ENCODE data around the gene CASR.

The CASR gene

DNA sequence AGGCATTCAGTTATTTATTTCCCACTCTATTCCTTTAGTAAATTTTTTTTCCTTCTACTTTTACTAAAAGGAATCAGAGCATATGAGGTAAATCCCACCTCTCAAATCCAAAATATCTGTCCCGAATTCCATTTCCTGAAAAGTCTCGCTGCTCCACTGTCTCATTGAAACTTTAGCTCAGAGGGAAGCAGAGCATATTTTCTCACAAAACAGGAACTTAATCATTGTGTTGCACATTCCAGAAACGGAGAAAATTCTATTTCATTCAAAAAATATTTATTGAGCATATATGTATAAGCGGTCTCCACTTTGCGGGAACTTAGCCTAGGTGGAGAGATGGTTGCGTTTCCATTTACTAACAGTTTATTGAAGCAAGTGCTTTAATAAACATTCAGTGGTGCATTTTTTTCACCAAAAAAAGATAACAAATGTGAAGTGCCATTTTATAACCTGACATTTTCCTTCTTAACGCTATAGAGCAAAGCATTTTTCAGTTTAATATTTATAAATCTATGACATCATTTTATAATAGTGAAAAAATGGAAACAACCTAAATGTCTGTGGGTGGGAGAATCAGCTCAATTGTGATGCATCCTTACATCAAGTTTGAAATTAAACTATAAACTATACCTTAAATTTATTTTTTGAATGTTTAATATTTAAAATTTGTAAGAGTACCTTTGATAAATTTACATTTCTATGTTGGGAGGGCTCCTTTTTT, 74.3 kb downstream of the CASR start:
- no peak for DNase-seq (ENCODE audit: low spot score)

DNA sequence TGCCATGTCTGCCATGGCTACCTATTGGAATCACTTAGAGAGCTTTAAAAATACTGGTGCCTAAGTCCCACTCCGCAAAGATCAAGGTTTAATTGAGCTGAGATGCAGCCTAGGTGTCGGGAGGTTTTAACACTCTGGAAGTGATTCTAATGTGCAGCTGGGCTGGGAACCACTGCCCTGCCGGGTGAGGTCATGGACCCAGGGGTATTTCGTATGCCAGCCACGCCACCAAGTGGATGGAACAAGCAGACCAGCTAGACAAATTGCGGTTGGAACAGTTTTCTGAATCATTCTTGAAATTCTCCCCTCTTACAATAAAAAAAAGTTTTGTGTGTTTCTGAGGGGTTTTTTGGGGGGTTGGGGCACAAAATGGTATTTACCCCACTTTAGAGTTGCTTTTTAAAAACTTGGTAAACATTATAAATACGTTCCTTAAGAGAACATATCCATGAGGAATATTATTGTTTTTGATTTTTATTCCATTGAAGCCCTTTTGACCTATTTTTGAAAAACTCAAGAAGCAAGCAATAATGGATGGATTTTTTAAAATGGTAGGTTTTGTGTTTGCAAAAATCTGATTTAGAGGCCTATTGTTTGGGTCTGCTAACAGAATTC, 75.4 kb downstream of the CASR start:
- peak; percentile 81 for DNase-seq (ENCODE audit: low spot score)

DNA sequence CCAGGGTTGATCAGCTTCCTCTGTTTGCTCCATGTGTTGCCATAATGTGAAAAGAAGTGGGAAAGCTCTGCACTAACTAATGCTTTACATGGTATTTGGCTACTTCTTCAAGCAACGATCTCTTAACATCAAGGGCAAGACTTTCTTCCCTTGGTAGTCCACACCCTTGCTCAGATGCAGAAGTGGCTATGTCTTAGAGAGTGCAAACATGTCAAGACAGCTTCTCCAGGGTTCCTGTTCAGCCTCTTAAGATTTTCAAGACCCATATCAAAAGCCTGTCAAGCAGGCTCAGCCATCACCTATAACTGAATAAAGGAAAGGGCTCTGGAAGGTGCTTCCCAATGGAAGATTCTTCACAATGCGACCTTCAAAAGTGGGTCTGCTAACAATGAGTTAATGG, 76.7 kb downstream of the CASR start:
- no peak for DNase-seq (ENCODE audit: low spot score)

DNA sequence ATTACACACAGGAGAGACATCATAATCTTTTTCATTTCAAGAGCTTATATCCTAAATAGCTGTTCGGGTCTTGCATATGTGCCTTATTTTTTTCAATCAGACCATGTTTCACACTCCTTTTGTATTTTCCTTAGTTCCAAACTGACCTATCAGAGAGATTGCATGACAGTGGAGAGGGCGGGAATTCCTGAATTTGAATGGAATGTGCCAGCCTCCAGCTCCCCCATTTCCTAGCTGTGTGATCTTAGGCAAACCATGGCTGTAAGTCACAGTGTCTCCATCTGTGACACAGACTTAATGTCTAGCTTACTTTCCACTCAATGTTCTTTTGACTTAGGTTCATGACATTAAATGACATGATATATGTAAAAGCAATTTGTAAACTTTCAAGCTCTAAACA, 79.6 kb downstream of the CASR start:
- DNase-seq (ENCODE audit: low spot score): peak; percentile 19

DNA sequence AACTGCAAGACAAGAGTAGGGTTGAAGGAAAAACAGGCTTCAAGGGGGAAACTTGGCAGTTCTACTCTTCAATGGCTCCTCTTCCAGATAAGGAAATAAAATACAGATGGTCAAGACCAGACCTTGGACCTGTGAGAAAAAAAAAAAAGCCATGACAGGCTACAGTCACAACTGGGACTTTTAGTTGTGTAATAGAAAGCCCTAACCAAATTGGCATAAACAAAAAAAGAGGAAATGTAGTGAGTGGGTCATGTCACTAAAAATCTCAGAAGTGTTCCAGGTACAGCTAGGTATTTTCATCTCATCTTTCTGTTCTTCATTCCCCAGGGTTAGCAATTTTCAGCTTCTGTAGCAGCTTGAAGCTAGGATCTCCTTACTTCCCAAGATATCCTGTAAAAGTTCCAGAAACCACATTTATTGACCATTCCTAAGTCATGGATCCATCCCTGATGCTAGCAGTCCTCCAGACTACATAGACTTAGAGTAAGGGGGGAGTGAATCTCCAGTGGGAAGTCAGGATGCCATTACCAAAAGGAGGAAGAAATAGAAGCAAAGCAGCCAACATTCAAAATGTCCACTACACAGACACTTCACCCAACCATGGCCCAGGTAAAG, 80.6 kb downstream of the CASR start:
- DNase-seq (ENCODE audit: low spot score): no peak

DNA sequence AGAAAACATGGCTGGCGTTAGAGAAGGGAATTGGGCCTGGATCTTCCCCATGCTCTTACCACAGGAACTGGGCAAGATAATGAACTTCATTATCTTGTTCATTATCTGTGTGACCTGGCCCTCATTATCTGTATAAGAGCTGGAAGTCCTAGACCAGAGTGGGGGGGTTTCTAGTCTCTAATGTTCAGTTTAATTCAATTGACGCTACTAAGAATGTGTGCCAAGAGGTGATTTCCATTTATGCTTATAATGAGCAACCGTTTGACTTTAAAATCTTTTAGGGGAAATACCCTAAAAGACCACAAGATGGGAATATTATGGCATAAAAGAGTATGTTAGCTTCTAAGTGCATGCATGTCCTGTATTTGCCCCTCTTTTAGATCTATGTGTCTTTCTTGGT, 82.5 kb downstream of the CASR start:
- no peak for DNase-seq (ENCODE audit: low spot score)

DNA sequence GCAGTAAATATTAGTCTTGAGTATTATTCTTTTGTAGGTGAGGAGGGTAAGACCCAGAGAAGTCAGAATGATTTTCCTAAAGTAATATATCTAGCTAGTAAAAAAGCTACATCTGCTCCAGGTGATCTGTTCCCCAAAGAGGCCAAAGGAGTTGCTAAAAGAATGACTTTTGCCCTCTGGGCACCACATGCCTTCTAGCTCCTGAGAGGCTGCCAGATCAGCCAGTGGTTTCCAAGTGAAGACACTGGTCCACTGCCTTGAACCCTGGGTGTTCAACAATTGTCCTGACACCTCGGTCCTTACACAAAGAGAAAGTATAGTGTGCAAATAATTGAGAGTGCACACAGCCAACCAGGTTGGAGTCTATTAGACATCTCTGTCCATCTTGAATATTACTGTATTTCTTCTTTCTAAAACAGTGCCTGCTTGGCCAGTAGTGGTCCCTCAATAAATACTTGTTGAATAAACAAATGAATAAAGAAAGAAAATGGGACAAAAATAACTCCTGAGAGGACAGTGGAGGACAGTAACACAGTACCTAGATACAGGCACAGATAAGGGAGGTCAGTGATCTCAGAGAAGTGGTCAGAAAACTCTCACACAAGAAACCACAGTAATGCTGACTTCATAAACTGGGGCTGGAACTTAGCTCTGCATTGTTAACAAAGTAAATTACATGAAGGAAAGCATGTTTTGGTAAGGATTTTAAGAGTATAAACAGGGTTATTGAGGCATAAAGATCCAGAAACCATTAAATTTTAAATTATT, 85.0 kb downstream of the CASR start:
- peak; percentile 56 for DNase-seq (ENCODE audit: low spot score)

DNA sequence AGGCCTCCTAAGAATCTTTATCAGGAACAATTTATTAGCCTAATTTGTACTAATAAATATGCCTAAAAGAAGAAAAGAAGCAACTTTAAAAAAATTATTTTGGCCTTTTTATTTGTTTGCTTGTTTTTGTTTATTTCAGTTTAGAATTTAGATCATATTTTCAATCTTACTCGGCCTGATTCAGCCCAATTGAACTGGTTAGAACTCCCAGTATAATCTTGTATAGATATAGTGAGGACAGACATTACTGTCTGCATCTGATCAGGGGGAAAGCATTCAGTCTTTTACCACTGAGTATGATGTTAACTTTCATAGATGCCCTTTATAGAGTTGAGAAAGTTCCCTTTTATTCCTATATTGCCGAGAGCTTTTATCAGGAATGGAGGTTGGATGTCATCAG, 85.6 kb downstream of the CASR start:
- DNase-seq (ENCODE audit: low spot score): no peak

DNA sequence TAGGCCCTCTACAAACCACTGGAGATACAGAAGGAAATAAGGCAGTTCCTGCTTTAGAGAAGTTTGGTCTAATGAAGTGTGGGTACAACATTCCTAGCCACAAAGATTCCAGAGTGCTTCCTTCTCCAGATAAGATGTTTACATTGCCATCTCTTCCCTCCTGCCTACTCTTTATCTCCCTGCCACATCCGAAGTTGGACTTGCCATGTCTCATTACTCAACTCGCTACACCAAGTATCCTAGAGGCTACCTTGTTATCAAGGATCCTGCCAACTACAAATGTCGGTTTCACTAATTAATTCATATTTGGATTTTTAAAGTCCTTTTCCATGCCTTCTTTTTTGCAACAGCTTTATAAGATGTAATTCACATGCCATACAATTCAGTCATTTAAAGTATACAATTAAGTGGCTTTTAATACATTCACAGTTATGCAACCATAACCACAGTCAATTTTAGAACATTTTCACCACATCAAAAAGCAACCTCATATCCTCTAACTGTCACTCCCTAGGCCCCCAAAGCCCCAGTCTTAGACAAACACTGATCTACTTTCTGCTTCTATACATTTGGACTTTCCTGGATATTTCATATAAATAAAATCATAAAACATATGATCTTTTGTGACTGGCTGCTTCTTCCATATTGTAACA, 87.9 kb downstream of the CASR start:
- no peak for DNase-seq (ENCODE audit: low spot score)

DNA sequence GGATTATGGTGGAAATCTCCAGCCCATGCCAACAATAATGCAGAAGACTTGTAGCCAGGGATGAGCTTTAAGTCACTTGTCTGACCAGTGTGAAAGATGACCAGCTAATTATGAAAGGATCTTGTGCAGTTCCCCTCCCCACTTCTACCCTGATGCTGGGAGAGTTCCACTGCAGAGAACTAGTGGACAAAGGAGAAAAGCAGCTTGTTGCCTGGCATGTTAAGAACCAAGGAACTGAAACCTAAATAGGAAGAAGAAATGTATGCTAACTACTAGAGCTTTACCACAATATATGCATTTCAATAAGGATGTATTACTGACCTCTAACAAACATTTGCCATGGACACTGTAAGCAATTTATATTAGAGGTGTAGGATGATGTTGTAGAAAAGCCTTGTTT, 89.4 kb downstream of the CASR start:
- no peak for DNase-seq (ENCODE audit: low spot score)

DNA sequence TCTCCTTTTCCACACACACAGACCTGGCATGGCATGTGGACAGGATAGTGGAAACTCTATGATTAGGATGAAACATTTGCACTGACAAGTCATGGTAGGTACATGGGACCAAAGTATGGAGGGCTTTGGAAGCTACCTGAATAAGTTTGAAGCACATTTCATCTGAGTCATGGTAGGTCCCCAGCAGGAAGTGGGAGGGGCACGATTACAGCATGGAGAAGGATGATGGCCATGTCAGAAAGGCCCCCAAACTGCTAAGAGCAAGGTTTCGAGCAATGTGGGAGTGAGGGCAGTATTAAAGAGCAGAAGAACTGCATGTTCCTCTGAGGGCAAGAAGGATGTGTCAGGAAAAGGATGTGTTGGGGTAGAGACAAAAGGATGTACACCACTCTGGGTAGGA, 90.0 kb downstream of the CASR start:
- DNase-seq (ENCODE audit: low spot score): no peak

DNA sequence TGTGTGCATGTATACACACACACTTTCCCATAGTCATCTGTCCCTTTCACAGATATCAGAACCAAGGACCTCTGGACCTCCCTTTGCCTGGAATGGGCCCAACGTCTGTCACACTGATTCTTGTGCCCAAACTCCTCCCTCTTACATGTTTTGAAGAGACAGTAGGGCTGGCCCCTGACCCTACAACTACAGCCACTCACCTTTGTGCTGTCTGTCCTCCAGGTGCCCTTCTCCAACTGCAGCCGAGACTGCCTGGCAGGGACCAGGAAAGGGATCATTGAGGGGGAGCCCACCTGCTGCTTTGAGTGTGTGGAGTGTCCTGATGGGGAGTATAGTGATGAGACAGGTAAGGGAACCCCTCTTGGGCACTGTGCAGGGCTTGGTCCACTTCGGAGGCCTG, 98.4 kb downstream of the CASR start:
- no peak for DNase-seq (ENCODE audit: low spot score)

DNA sequence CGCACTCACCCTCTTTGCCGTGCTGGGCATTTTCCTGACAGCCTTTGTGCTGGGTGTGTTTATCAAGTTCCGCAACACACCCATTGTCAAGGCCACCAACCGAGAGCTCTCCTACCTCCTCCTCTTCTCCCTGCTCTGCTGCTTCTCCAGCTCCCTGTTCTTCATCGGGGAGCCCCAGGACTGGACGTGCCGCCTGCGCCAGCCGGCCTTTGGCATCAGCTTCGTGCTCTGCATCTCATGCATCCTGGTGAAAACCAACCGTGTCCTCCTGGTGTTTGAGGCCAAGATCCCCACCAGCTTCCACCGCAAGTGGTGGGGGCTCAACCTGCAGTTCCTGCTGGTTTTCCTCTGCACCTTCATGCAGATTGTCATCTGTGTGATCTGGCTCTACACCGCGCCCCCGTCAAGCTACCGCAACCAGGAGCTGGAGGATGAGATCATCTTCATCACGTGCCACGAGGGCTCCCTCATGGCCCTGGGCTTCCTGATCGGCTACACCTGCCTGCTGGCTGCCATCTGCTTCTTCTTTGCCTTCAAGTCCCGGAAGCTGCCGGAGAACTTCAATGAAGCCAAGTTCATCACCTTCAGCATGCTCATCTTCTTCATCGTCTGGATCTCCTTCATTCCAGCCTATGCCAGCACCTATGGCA, 100.5 kb downstream of the CASR start:
- no peak for DNase-seq (ENCODE audit: low spot score)

DNA sequence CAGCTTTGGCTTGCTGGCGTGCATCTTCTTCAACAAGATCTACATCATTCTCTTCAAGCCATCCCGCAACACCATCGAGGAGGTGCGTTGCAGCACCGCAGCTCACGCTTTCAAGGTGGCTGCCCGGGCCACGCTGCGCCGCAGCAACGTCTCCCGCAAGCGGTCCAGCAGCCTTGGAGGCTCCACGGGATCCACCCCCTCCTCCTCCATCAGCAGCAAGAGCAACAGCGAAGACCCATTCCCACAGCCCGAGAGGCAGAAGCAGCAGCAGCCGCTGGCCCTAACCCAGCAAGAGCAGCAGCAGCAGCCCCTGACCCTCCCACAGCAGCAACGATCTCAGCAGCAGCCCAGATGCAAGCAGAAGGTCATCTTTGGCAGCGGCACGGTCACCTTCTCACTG, 101.0 kb downstream of the CASR start:
- no peak for DNase-seq (ENCODE audit: low spot score)

DNA sequence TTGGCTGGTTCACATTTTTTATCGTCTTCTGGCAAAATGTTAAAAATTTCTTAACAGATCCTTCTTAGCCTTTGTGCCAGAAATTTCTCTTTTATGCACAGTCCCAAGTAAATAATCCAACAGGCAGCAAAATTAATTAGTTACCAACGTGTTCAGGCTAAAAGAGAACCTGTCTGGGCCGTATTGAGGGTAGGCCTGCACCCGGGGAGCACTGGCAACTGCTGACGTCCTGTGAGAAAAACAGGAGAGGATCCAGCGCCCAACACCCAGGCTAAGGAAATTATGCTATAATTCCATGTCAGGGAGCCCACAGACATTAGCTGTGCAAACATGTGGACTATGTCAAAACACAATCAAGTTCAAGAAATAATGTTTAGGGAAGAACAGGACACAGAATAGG, 110.9 kb downstream of the CASR start:
- DNase-seq (ENCODE audit: low spot score): no peak

DNA sequence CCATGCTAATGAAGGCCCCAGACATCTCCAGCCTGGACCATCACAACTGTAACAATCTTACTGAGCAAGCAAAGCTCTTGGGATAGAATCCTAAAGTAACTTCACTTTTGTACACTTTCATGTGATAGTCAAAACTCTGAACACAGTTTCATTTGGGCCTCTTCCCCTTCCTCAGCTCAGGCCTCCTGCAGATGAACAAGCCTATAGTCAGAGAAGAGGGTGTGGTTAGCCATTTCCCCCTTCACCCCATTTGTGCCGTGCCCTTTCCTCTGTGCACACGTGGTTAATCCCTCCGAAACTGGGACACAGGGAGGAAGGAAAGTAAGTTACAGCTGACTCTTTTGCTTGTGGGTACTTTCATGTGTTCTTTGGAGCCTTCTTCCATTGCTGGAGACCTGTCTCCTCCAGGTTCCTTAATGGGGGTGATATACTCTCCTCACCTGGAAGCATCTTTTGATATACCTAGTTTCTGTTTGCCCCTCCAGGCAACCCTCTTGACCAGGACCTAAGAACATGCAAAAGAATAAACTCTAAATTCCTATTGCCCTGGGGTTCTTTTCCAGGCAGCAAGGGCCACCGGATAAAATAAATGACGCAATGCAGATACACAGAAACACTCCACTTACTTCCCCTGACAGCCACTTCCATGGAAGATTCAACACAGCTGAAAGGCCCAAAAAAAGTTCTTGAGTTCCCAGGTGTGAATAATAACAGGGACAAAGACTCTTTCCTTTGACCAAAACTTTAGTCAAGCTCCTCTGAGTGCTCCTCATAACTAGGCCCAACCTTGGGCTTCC, 112.0 kb downstream of the CASR start:
- DNase-seq (ENCODE audit: low spot score): no peak

DNA sequence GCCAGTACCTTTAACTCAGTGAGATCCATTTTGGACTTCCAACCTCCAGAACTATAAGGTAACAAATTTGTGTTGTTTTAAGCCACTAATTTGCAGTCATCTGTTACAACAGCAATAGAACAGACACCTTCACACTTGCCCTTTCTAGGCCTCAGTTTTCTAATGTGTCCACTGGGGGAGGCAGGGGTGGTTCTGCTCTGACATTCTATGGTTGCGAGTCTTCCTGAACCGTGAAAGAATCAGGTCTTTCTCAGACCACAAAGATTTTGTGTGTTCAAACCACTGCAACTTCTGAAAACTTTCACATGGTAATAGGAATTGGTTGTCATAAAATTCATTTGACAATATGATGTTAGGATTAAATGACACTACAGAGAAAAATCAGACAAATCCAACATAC, 114.8 kb downstream of the CASR start:
- peak; percentile 14 for DNase-seq (ENCODE audit: low spot score)

DNA sequence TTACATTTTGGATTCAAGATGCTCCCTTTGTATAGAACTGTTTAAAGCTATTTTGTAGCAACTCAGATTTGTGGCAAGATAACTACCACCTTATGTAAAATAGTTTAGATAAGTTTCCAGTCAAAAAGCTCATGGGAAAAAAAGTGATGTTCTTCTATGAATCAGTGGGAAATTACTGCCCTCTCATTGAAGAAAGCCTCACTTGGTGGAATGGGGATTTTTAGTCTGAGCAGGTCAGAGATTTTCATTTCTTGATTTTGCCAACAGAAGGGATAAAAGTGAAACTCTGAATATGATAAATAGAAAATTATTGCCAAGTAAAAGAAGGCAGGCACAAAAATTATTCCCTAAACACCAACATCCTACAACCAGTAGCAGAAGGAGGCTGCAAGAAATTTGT, 115.7 kb downstream of the CASR start:
- DNase-seq (ENCODE audit: low spot score): no peak

DNA sequence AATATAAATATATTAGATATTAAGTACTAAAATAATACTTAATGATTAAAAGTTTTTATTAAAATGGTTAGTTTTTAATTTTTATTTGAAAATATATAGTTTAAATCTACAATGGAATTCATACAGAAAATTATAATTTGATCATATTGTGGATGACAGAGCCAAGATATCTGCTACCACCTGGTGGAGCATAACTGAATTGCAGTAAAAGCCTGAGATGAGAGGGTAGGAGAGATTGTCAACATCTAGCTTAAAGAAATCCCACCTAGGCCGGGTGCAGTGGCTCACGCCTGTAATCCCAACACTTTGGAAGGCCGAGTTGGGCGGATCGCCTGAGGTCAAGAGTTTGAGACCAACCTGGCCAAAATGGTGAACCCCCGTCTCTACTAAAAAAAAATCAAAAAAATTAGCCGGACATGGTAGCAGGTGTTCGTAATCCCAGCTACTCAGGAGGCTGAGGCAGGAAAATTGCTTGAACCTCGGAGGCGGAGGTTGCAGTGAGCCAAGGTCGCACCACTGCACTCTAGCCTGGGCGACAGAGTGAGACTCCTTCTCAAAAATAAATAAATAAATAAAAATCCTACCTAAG, 116.5 kb downstream of the CASR start:
- DNase-seq (ENCODE audit: low spot score): peak; percentile 33

DNA sequence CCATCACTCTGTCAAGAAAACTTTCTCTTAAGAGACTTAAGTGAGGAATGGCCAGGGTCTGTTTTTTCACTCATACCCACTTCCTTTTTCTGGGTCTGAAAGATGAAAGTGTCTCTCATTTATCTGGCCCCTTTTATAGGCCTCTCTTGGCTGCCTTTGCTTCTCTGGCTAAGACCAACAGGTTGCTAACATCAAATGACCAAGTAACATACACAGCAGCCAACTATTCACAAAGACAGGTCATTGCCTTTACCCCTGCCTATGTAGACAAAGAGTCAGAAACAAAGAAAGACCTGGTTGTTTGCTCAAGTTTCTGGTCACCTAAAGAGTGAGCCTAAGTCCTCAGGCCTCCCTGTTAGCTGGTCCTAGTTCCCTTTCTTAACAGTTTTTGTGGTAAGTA, 117.6 kb downstream of the CASR start:
- DNase-seq (ENCODE audit: low spot score): no peak

All from kidney tubule cell (primary cell).